NCI-H82 treated with DMSO at 0.1 percent for 48 hours (cell line): ENCODE results near the gene REST.
"Not testable (repeated sequence)": the region's sequence is repeated elsewhere in the genome, so short reads cannot be mapped to it uniquely, and the experiment has no call there.

Source experiments
- DNase-seq: peaks from one replicate; lab custom pipeline; 2025; ENCODE audit not compliant: unreplicated experiment; lab: John Stamatoyannopoulos, UW

The REST gene, protein sequence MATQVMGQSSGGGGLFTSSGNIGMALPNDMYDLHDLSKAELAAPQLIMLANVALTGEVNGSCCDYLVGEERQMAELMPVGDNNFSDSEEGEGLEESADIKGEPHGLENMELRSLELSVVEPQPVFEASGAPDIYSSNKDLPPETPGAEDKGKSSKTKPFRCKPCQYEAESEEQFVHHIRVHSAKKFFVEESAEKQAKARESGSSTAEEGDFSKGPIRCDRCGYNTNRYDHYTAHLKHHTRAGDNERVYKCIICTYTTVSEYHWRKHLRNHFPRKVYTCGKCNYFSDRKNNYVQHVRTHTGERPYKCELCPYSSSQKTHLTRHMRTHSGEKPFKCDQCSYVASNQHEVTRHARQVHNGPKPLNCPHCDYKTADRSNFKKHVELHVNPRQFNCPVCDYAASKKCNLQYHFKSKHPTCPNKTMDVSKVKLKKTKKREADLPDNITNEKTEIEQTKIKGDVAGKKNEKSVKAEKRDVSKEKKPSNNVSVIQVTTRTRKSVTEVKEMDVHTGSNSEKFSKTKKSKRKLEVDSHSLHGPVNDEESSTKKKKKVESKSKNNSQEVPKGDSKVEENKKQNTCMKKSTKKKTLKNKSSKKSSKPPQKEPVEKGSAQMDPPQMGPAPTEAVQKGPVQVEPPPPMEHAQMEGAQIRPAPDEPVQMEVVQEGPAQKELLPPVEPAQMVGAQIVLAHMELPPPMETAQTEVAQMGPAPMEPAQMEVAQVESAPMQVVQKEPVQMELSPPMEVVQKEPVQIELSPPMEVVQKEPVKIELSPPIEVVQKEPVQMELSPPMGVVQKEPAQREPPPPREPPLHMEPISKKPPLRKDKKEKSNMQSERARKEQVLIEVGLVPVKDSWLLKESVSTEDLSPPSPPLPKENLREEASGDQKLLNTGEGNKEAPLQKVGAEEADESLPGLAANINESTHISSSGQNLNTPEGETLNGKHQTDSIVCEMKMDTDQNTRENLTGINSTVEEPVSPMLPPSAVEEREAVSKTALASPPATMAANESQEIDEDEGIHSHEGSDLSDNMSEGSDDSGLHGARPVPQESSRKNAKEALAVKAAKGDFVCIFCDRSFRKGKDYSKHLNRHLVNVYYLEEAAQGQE

DNA sequence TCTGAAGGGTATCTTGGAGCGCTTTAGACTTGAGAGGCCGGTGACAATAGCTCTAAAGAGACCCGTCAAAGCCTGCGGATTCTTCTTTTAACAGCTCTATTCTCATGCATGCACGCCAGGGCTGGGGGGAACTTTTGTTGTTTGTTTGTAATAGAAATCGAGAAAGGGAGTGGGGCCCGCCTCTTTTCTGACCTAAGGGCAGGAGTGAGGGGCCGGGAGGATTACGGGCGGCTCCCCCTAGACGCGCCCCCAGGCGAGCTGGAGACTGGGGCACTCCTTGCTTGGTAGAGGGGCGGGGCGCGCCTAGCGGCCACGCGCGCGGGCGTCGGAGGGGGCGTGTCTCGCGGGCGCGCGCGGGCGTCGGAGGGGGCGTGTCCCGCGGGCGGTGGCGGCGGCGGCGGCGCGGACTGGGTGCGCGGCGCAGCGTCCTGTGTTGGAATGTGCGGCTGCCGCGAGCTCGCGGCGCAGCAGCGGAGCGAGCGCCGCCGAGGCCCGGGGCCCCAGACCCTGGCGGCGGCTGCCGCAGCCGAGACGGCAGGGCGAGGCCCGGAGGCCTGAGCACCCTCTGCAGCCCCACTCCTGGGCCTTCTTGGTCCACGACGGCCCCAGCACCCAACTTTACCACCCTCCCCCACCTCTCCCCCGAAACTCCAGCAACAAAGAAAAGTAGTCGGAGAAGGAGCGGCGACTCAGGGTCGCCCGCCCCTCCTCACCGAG lies at the start of gene REST:
TSS of gene REST (plus strand) at position 412 of the 717 bp plus-strand sequence. CDS start 2,739 bp downstream, outside the sequence.
- DNase-seq, result peak; percentile 25

GRCh38 chr4:56859841-56860240 lies 47.9 kb upstream of the REST start:
- DNase-seq, result no peak

GRCh38 chr4:56860781-56861180 lies 46.9 kb upstream of the REST start:
- DNase-seq, result no peak

DNA sequence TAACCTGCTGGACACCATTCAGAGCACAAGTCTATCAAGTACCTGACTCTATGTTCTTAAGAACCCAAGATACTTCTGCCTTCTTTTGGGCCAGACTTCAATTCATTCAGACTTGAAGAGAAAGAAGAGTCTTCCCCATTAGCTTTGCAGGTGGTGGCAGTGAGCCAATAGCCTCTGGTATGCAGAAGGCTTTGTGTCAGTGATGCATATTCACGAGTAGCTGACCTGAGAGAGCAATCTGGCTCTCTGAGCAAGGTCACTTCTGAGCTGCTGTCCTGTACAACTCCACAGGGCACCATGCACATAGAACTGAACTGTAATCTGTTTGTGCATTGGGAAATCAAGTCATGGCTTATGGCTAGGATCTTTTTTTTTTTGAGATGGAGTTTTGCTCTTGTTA lies 46.3 kb upstream of the REST start:
- no peak for DNase-seq

DNA sequence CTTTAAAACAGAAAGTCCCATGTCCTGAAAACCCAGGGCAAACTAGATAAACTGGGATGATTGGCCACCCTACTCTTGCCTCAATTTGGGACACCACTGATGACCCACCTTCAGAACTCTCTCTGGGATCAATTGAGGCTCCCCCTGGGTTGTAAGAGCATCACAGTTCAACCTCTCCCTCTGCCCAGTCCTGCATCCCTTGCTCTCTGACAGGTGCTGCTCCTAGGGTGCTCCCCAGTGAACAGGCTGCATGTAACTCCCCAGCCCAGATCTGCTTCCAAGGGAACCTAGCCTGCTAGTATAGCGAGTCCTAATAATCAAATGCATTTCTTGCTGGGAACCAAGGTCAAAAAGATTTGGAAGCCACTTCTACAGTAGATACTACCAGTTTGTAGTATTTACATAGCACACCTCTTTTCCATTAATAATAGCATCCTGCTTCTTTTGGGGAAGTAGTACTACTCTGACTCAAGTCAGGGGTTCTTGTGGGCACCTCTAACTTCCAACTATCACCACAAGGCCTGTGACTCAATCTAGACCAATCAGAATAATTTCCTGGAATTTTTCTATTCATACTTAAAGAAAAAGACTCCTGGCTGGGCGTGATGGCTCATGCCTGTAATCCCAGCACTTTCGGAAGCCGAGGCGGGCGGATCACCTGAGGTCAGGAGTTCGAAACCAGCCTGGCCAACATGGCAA lies 44.1 kb upstream of the REST start:
- no peak for DNase-seq

- no peak for DNase-seq
These were observed 36.8 kb upstream of the REST start for GRCh38 chr4:56870946-56871345.

- no peak for DNase-seq
These were observed 36.3 kb upstream of the REST start for GRCh38 chr4:56871371-56871866.

DNA sequence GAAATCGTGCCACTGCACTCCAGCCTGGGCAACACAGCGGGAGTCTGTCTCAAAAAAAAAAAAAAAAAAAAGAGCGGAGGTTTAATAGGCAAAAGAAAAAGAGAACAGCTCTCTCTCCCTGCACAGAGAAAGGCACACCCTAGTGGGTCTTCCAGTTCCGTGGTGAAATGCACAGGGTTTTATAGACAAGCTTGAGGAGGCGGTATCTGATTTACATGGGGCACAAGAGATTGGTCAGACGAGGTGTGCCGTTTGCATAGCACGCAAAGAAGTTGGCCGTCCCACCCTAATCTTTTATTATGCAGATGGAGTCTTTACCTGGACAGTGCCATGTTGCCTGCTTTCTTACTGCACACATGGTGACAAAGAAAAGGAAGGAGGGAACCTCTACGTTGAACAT lies 33.5 kb upstream of the REST start:
- peak; percentile 25 for DNase-seq

DNA sequence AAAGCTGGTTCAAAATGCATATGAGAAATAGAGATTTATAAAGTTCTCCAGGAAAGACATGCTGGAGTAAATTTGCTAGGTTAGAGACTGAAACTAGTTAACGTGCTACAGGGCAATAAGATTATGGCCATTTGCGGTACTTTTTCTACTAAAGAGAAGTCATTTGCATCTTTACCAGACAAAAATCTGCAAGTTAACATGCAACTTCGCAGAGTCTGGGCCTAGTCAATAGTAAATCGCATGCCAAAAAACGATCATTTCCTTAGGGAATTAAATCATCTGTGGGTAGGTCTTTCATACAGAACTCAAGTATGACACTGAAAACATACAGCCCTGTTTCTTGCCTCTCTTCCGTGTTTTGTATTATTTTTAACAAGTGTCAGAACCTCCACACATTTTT lies 32.8 kb upstream of the REST start:
- DNase-seq, result no peak

- no peak for DNase-seq
These were observed 31.4 kb upstream of the REST start for GRCh38 chr4:56876264-56876663.

DNA sequence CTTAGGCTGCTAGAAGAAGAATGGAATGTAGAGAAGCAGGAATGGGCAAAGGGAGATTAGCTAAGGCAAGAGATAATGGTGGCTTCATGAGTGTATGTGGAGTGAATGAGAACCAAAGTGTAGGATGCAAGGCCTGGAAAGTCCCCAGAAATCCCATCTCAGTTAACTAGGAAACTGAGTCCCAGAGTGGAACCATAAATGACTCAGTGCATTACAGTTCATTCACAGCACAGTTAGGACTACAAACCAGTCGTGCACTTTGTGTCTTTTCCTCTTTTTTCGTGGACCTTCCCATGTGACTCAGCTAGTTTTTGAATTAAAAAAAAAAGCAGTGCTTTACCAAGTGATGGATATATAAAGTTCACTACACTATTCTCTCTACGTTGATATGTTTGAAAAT lies 27.7 kb upstream of the REST start:
- DNase-seq, result no peak

GRCh38 chr4:56880572-56880971 lies 27.1 kb upstream of the REST start:
- DNase-seq, result no peak

DNA sequence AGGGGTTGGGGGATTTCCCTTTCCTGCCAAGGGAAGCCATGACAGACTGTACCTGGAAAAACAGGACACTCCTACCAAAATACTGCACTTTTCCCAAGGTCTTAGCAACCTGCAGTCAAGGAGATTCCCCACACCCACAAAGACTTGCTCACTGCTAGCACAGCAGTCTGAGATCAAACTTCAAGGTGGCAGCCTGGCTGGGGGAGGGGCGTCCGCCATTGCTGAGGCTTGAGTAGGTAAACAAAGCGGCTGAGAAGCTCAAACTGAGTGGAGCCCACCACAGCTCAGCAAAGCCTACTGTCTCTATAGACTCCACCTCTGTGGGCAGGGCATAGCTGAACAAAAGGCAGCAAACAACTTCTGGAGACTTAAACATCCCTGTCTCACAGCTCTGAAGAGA lies 23.2 kb upstream of the REST start:
- not testable (repeated sequence) for DNase-seq

- DNase-seq, result no peak
These were observed 15.0 kb upstream of the REST start for GRCh38 chr4:56892691-56893090.

DNA sequence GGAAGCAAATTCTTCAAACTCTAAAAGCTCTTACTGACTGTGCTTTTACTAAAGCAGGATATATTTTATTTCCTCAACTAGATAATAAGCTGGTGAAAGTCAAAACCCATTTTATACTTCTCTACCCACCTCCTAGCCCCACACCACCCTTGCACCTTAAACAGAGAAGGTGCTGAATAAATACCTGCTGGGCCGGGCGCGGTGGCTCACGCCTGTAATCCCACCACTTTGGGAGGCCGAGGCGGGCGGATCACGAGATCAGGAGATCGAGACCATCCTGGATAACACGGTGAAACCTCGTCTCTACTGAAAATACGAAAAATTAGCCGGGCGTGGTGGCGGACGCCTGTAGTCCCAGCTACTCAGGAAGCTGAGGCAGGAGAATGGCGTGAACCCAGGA lies 9.9 kb upstream of the REST start:
- DNase-seq, result not testable (repeated sequence)

DNA sequence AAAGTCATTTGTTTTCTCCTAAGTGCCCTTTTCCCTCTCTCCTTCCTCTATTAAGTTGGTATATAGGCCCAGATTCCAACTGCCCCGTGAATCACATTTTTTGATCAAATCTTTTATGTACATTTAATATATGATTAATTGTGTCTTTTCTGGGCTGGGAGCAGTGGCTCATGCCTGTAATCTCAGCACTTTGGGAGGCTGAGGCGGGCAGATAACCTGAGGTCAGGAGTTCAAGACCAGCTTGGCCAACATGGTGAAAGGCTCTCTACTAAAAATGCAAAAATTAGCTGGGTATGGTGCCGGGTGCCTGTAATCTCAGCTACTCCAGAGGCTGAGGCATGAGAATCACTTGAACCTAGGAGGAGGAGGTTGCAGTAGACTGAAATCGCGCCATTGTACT lies 7.5 kb upstream of the REST start:
- not testable (repeated sequence) for DNase-seq

GRCh38 chr4:56902703-56903102 lies 5.0 kb upstream of the REST start:
- DNase-seq, result no peak

DNA sequence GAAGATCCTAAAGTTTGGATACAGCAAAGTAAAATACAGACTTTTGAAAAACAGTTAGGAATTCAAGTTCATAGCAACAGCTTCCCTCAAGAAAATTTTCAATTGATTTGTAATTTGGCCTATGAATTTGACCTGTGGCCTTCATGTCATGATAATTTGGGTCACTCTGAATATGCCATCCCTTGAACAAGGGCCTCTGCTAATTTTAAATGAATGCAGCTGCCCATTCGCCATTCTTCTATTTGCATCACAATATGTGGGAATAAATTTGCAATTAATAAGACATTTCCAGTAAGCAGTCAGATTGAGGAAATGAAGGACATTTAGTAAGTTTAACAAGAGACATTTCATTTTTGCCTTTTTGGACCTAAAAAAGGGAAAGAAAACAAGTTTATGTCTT lies 1.9 kb upstream of the REST start:
- no peak for DNase-seq

- no peak for DNase-seq
These were observed 959 bp upstream of the REST start for GRCh38 chr4:56906489-56907393.
